Stimulated activated CD8-positive, alpha-beta memory T cell treated with anti-CD3 and anti-CD28 coated beads, Interleukin-4, amount 100 ng/mL, for 24 hours (primary cell): ENCODE measurements around the gene ADAMTSL2.

ENCODE experiments used
- DNase-seq: peaks from one replicate; pipeline ENCODE4 v3.0.0-alpha.2; 2020; ENCODE audit warnings: low read depth

ADAMTSL2 gene

DNA sequence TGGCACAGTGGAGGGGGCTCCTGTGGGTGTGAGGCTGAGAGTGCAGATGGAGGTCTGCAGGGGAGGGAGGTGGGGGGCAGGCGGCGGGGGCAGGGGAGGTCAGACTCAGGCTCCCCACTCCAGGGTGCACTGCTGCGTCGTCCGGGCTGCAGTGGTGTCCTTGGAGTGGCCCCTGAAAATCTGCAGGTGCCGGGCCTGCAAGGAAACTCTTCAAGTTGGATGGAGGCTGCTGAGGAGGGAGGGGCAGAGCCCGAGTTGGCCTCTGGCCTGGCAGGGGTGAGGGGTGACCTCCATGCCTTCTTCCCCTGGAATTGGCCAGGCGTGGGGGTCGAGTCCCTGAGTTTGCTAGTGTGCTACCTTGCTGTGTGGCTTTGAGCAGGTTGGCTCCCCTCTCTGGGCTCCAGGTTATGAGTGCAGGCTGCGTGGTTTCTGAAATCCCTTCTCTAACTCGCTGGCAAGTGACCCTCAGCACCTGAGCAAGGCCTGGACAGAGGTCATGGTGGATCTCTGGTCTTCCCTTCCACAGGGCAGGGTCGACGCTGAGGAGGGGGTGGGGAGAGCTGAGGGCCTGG is 888 bp downstream of the ADAMTSL2 start:
- DNase-seq = no peak

GRCh38 chr9:133536080-133536479 is 1.6 kb downstream of the ADAMTSL2 start:
- no peak for DNase-seq

DNA sequence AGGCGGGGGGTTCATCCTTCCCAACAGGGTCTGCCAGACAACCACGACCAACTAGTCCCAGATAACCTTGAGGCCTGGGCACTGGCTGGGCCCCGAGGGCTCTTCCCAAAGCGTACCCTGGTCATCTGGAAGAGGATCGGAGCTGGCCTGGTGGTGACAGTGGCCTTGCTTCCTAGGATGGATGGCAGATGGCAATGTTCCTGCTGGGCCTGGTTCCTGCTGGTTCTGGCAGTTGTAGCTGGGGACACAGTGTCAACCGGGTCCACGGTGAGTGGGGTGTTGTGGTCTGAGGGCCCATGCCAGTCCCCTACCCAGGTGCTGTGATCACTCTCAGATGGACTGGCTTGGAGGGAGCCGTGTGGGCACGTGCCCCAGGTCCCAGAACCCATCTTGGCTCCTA is 2.0 kb downstream of the ADAMTSL2 start:
- DNase-seq = no peak

DNA sequence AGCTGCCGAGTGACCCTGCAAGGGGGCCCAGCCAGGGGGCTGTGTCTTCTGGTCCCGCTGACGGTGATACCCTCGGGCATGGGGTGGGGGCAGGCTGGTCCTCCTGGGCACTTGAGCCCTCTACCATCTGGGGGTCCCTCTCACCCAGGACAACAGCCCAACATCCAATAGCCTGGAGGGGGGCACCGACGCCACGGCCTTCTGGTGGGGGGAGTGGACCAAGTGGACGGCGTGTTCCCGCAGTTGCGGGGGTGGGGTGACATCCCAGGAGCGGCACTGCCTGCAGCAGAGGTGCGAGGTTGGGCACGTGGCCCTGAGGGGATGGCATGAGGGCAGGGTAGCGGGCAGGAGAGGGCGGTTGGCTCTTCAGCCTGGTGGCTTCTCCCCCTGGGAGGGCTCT is 2.8 kb downstream of the ADAMTSL2 start:
- no peak for DNase-seq

DNA sequence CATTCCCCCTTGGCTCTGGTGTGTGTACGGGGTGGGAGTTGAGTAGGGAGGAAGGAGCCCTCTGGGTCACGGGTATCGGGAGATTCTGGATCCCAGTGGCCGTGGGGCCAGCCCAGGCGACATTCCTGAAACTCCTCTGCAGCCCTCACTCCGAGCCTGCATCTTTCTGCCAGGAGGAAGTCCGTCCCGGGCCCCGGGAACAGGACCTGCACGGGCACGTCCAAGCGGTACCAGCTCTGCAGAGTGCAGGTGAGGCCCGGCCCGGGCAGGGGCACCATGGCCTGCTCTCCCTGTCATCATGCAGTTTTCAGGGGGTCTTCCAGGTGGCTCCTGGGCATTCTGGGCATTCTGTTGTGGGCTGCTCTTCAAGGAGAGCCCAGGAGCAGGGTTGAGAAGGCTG is 3.7 kb downstream of the ADAMTSL2 start:
- DNase-seq = no peak

GRCh38 chr9:133538851-133539833 is 4.6 kb downstream of the ADAMTSL2 start:
- no peak for DNase-seq

- no peak for DNase-seq
Observed at GRCh38 chr9:133539991-133540697, 5.6 kb downstream of the ADAMTSL2 start.

DNA sequence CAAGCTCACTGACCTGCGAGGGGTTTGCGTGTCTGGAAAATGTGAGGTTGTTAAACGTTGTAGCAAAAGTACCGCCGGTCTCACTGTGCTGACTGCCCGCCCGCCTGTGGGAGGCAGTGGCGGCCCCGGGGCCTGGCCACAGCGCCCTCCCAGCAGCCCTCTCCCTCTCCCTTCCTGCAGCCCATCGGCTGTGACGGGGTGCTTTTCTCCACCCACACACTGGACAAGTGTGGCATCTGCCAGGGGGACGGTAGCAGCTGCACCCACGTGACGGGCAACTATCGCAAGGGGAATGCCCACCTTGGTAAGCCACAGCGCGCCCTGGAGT is 6.2 kb downstream of the ADAMTSL2 start:
- no peak for DNase-seq

DNA sequence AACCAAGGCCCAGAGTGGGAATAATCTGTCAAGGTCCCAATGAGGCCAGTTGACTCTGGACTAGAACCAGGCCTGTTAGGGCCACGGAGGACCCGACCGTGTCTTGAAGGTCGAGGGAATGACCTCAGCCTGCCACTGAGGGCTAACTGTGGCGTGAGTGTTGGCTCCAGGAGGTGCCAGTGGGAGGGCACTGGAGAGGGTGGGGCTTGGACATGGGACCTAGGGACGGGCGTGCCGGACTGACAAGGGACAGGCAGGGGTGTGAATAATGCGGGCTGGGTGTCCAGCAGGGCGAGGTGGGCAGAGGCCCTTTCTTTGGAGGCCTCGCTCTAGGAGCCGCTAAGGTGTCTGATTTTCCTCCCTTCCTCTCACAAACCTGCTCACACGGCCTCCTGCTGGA is 7.5 kb downstream of the ADAMTSL2 start:
- no peak for DNase-seq

DNA sequence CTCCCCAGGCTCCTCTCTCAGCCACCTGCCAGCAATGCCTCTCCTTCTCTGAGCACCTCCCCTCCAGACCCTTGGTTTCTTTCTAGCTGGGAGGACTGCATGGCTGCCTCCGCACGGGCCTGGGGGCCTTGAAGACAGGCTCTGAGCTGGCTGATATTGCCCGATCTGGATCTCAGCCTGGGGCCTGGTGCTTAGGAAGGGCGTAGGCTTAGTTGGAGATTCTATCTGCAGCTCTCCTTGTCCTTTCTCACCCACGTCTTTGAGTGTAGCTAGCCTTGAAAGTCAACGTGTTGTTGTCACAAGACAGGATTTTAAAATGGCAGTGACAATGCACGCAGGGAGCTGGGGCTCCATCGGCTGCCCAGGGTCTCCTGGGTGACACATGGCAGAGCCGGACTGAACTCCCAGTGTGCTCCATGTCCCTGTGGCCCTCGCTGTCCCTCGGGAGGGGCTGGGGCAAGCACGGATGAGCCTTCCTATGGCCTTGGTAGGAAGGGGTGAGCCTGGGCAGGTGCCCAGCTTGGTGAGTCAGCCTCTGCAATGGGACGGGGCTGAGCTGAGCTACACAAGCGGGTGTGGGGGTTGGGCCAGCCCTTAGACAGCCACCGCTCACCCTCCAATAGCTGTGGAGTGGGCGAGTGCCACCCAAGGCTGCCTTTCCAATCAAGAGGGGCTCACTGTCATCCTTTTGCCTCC is 9.4 kb downstream of the ADAMTSL2 start:
- no peak for DNase-seq

DNA sequence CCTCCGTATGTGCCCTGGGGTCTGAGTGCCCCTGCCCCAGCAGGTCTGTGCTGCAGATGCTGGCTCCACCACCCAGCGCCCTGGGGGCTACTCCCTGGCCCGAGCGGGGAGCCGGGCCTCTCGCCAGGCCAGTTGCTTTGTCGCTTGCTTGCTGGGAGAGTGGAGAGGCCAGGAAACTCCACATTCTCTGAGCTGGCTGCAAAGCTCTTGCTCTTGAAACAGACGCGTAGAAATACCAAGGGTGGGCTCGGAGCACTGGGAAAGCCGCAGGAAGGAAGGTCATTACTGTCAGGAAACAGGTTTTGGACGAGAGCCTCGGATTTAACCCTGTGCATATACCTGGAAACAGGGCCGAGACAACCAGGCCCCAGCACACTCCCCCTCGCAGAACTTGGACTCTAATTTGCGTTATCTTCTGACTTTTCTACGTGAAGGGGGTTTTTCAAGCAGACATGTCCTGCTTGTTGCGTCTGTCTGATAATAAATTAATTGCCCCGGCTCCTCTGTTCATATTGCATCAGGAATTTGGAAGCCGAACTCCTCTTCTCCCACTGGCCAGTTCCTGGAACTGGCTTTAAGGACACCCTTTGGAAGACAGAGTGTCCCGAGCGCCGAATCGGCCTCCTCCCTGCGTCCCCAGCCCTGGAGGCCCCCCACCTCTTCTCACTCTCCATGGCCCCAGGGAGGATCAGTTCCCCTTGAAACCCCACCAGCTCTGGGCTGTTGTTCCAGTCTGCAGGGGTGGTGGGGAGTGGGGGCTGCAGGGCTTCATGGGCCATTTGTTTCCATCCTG is 11.2 kb downstream of the ADAMTSL2 start:
- no peak for DNase-seq

DNA sequence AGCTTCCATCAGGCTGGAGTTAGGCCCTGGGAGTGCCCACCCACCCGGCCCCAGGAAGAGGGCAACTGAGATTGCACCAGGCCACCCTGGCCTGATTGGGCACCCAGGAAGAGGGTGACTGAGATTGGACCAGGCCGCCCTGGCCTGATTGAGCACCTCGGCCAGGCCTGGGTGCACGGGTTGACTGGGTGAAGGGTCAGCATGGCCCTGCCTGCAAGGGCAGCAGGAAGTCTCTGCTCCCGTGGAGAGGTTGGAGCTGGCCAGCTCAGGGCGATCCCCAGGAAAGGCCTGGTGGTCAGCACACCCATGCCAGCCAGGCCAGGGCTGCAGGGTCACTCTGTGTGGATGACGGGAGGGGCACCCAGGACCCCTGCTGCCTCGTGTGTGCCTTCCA is 11.8 kb downstream of the ADAMTSL2 start:
- DNase-seq = no peak

DNA sequence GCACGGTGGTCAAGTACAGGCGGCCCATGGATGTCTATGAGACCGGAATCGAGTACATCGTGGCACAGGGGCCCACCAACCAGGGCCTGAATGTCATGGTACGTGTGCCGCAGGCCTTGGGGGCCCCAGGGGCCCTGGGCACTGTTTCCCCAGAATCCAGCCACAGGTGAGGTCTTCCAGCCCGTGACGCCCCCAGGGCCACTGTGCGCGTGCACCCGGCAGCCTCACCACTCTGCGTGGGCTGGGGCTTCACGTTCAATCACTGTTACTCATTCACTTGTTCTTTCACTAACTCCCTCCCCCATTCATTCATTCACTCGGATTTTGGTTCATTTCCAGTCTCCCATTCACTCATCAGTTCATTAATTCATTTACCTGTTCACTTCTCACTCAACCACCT is 12.6 kb downstream of the ADAMTSL2 start:
- no peak for DNase-seq

DNA sequence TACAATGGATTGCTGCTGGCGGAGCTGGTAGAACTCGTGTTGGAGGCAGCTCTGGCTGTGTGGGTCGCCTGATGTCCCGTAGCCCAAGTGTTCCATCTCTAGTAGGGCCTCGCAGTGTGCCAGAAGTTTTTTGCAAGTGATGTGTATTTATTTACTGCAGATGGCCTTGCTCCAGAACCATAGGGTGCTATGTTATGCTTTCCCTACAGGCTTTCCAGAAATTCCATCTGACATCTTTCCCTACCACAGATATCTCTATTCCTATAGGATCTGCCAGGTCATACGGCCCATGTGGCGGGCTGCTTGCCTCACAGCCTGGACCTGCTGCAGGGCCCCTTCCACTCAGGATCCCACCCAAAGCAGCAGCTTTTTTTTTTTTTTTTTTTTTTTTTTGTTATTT is 16.9 kb downstream of the ADAMTSL2 start:
- no peak for DNase-seq

DNA sequence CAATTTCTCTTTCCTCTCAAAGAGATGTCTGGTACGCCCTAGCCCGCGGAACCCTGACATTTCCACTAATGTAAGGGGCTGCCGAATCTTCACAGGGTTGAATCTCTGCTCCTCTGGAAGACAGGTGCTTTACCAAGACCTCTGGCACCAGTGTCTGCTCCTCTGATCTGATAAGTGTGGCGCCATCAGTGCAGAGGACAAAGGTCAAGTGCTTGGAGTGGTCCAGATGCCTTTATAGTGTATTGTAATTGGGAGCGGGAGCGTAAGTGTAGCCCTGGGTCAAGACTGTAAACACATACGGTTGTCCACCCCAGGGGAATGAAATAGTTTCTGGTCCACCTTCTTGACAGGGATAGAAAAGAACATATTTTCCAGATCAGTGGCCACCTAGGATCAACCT is 17.7 kb downstream of the ADAMTSL2 start:
- DNase-seq = no peak

GRCh38 chr9:133553123-133553522 is 18.6 kb downstream of the ADAMTSL2 start:
- DNase-seq = no peak

DNA sequence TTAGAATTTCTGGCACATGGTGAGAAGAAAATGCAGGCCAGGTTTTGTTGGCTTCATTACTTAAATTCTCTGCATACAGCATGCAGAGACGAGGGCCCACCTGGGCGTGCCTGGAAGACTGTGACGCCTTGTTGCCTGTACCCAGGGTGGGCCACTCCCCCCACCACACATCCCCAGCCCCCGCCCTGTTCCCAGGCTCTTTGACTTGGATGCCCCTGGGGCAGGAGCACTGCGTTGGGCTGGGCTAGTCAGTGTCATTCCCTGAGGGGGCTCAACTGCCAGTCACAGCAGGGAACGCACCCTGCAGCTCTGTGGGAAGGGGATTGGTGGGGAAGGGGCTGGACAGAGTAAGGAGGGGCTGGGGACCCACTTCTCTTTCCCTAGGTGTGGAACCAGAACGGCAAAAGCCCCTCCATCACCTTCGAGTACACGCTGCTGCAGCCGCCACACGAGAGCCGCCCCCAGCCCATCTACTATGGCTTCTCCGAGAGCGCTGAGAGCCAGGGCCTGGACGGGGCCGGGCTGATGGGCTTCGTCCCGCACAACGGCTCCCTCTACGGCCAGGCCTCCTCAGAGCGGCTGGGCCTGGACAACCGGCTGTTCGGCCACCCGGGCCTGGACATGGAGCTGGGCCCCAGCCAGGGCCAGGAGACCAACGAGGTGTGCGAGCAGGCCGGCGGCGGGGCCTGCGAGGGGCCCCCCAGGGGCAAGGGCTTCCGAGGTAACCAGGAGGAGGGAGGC is 19.6 kb downstream of the ADAMTSL2 start:
- no peak for DNase-seq

DNA sequence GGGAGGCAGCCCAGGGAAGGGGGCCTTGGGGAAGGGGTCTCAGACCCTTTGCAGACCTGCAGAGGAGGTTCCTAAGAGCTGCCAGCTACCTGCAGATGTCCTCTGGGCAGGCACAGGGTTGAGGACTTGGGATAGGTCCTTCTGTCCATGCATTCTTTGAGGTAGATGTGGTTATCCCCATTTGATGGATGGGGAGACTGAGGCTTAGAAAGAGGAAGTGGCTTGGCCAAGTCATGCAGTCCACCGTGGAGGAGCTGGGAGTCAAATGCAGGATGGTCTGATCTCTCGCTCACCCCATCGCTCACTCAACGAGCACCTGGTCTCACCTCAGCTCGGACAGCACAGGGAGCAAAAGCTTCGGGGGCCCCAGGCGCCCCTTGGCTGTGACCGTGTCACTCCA is 20.2 kb downstream of the ADAMTSL2 start:
- no peak for DNase-seq

DNA sequence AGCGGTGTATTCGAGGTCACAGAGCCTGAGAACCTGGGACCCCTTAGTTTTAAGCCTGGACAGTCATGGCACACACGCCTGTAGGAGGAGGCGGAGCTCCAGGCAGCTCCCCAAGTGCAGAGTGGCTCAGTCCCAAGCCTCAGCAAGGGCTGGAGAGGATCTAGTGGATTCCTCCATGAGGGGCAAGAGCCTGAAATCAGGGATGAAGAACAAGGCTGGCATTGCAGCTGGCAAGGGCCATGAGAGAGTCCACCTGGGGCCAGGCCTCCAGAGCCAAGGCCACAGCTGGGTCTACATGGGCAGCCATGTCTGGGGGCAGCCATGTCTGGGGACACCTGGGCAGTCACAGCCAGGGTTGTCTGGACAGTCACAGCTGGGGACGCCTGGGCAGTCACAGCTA is 21.9 kb downstream of the ADAMTSL2 start:
- no peak for DNase-seq

GRCh38 chr9:133557581-133557980 is 23.1 kb downstream of the ADAMTSL2 start:
- DNase-seq = no peak
